K562 (cell line): Measurements from ENCODE around the gene ALS2CL. TPM values are rescaled to one million over a fixed set of nuclear protein-coding genes. Genes with fewer than 3 reads are reported as not detected.

Experiments
- BRD9 ChIP-seq: fragments of 450-650 bp; IDR thresholded peaks from 2 replicates; pipeline ENCODE4 v1.6.1; 2018; ENCODE audit warnings: low read depth; ENCODE audit not compliant: partially characterized antibody
- CGGBP1 ChIP-seq: fragments of 250-450 bp; sonication (Bioruptor Pico); IDR thresholded peaks from 2 replicates; pipeline ENCODE4 v1.9.0; 2021; ENCODE audit warnings: mild to moderate bottlenecking
- HDAC2 ChIP-seq: fragments of 450-650 bp; IDR thresholded peaks from 2 replicates; pipeline ENCODE4 v1.6.1; 2016; ENCODE audit warnings: mild to moderate bottlenecking
- HMGN3 ChIP-seq: IDR thresholded peaks from 2 replicates; pipeline ENCODE4 v1.6.1; 2011; ENCODE audit warnings: borderline replicate concordance, low read depth, mild to moderate bottlenecking, mixed read lengths, low read length; ENCODE audit not compliant: insufficient read length; ENCODE audit errors: extremely low read depth
- IFI16 ChIP-seq: fragments of 250-450 bp; sonication (Bioruptor Pico); IDR thresholded peaks from 2 replicates; pipeline ENCODE4 v2.1.2; 2022; ENCODE audit warnings: mild to moderate bottlenecking, inconsistent platforms
- NCOA6 ChIP-seq: fragments of 450-650 bp; IDR thresholded peaks from 2 replicates; pipeline ENCODE4 v1.6.1; 2017; ENCODE audit warnings: mild to moderate bottlenecking
- NR0B1 ChIP-seq: fragments of 450-650 bp; IDR thresholded peaks from one replicate; pipeline ENCODE4 v1.6.1; 2018; ENCODE audit warnings: mild to moderate bottlenecking, moderate library complexity; ENCODE audit not compliant: partially characterized antibody
- PHF8 ChIP-seq: fragments of 200-600 bp; sonication (generic); IDR thresholded peaks from 2 replicates; pipeline ENCODE4 v1.6.1; 2012; ENCODE audit warnings: mixed run types, mild to moderate bottlenecking, inconsistent platforms, low read length, moderate library complexity, borderline replicate concordance
- RUNX1 ChIP-seq: sonication (generic); IDR thresholded peaks from 2 replicates; pipeline ENCODE4 v1.6.1; 2016; ENCODE audit warnings: antibody characterized with exemption, low read depth
- TRIM28 ChIP-seq: fragments of 450-650 bp; IDR thresholded peaks from 2 replicates; pipeline ENCODE4 v1.6.1; 2017
- ZBTB2 ChIP-seq: fragments of 450-650 bp; IDR thresholded peaks from 2 replicates; pipeline ENCODE4 v1.6.1; 2016; ENCODE audit warnings: antibody characterized with exemption
- ZBTB33 ChIP-seq: sonication (generic); formaldehyde crosslinking; IDR thresholded peaks from 2 replicates; pipeline ENCODE4 v1.8.1; 2023; ENCODE audit warnings: mild to moderate bottlenecking, missing genetic modification reagents
- ZNF3 ChIP-seq: fragments of 250-450 bp; sonication (Bioruptor Pico); IDR thresholded peaks from 2 replicates; pipeline ENCODE4 v1.5.0; 2021; ENCODE audit warnings: mild to moderate bottlenecking, moderate library complexity
- polyA plus RNA-seq, 8 experiments: library from polyadenylated mRNA; depleted of rRNA in 4 of 8; stranded (reverse) in 5 of 8; unstranded in 3 of 8; fragments of >200 nt; fragmentation: Nextera tagmentation in 2 of 8; fragmentation: Illumina TruSeq in 1 of 8; extraction: Ambion mirVana in 2 of 8; extraction: Trizol in 1 of 8; gene quantifications; 2 replicates each; pipeline versions ENCODE4 v1.2.1 to v1.2.3, GENCODE V29; 2011 to 2014; ENCODE audit warnings: inconsistent platforms in 1 of 8, missing spikeins in 1 of 8
- total RNA-seq, 7 experiments: library from RNA; depleted of rRNA in 6 of 7; stranded (reverse); fragments of >200 nt in 6 of 7; fragmentation: Illumina TruSeq in 2 of 7; extraction: Trizol in 2 of 7; gene quantifications; 2 replicates each; pipeline versions ENCODE4 v1.2.1 to v1.2.3, GENCODE V29; 2011 to 2021; ENCODE audit warnings: low replicate concordance in 1 of 7
- TF ChIP-seq, protein P1 (sequence below): sonication (generic); formaldehyde crosslinking; IDR thresholded peaks from 2 replicates; pipeline ENCODE4 v1.8.0; 2022; ENCODE audit warnings: mild to moderate bottlenecking, missing genetic modification reagents
- TF ChIP-seq, protein P2 (sequence below): fragments of 450-650 bp; formaldehyde crosslinking; conservative IDR thresholded peaks from 2 replicates; pipeline ENCODE4 v1.4.0; 2022; ENCODE audit warnings: mild to moderate bottlenecking, missing genetic modification characterization
- TF ChIP-seq, protein P3 (sequence below): fragments of 250-450 bp; sonication (Bioruptor Pico); IDR thresholded peaks from 2 replicates; pipeline ENCODE4 v1.5.0; 2022; ENCODE audit warnings: mild to moderate bottlenecking

The ALS2CL gene
- total and polyA plus RNA-seq, 9 of the 15 experiments (the other 6 are each of a cell fraction or from before 2014, with no cell fraction given) = 0.03 to 0.13 (median 0.05) TPM; not detected in 3

DNA sequence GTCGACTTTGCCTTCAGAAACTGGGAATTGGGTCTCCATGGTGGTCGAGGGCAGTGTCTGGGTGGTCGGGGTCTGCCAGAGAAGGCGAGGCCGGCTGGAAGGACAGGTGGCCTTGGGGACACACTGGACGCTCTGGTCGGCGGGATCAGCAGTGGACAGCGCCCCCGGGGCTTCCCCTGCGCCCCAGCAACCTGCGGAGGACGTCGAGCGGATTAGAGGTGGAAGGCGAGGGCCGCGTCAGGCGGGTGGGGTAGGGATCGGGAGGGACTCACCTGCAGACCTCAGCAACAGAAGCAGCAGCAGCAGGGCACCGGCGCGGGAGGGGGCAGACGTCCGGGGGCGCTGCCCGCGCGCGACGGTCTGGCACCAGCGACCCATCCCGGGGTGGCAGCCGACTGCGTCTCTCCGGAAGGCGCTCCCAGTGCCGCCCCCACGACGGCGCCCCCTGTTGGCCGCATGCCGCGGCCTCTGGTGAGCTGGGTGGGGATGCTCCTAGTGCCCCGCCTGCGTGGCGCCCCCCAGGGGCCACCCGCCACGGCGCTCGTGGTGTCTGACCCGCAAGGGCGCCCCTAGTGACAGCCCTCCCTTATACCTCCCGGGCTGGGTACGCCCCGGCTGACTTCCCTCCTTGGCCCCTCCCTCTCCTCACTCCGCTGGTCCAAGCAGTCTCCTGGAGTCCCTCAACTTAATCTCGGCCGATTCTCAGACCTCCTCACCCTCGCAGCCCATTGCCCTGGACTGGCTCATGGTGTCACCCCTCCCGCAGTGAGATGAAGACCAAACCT lies 24.2 kb upstream of the ALS2CL start, which contains the start of gene PRSS50 (continued):
- TF ChIP-seq CGGBP1 (CRISPR knock-in tag) = no peak
- TF ChIP-seq PHF8 = no peak
- no peak for TF ChIP-seq HMGN3
- no peak for TF ChIP-seq RUNX1
- TF ChIP-seq HDAC2 = no peak
- TF ChIP-seq ZBTB33 = peak; percentile 96
- TF ChIP-seq IFI16 (CRISPR knock-in tag) = no peak
- TF ChIP-seq, protein P1, sequence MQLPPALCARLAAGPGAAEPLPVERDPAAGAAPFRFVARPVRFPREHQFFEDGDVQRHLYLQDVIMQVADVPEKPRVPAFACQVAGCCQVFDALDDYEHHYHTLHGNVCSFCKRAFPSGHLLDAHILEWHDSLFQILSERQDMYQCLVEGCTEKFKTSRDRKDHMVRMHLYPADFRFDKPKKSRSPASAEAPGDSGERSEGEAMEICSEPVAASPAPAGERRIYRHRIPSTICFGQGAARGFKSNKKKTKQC (CRISPR knock-in tag) = no peak
- no peak for TF ChIP-seq ZNF3 (CRISPR knock-in tag)
- TF ChIP-seq, protein P2, sequence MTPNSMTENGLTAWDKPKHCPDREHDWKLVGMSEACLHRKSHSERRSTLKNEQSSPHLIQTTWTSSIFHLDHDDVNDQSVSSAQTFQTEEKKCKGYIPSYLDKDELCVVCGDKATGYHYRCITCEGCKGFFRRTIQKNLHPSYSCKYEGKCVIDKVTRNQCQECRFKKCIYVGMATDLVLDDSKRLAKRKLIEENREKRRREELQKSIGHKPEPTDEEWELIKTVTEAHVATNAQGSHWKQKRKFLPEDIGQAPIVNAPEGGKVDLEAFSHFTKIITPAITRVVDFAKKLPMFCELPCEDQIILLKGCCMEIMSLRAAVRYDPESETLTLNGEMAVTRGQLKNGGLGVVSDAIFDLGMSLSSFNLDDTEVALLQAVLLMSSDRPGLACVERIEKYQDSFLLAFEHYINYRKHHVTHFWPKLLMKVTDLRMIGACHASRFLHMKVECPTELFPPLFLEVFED = no peak
- TF ChIP-seq, protein P3, sequence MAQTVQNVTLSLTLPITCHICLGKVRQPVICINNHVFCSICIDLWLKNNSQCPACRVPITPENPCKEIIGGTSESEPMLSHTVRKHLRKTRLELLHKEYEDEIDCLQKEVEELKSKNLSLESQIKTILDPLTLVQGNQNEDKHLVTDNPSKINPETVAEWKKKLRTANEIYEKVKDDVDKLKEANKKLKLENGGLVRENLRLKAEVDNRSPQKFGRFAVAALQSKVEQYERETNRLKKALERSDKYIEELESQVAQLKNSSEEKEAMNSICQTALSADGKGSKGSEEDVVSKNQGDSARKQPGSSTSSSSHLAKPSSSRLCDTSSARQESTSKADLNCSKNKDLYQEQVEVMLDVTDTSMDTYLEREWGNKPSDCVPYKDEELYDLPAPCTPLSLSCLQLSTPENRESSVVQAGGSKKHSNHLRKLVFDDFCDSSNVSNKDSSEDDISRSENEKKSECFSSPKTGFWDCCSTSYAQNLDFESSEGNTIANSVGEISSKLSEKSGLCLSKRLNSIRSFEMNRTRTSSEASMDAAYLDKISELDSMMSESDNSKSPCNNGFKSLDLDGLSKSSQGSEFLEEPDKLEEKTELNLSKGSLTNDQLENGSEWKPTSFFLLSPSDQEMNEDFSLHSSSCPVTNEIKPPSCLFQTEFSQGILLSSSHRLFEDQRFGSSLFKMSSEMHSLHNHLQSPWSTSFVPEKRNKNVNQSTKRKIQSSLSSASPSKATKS (CRISPR knock-in tag) = no peak
- no peak for TF ChIP-seq ZBTB2
- TF ChIP-seq BRD9 = no peak
- no peak for TF ChIP-seq NR0B1
- no peak for TF ChIP-seq TRIM28
- TF ChIP-seq NCOA6 = no peak
